ENCODE results near the gene MED14.
"Not testable (repeated sequence)": the region's sequence is repeated elsewhere in the genome, so short reads cannot be mapped to it uniquely, and the experiment has no call there.

The MED14 gene

GRCh38 chrX:40735325-40736169, at the start of gene MED14:
MED14 (minus strand) TSS chrX:40735542; CDS start chrX:40735412, 130 bp downstream.
- DNase-seq (ENCODE audit: extremely low spot score, insufficient read length, low read depth) (peak; percentile 54), FAIRE-seq (peak; percentile 99)

GRCh38 chrX:40784516-40785151, 49.3 kb upstream of the MED14 start:
- FAIRE-seq (no peak), DNase-seq (ENCODE audit: extremely low spot score, insufficient read length, low read depth) (no peak)

- DNase-seq (ENCODE audit: extremely low spot score, insufficient read length, low read depth) = not testable (repeated sequence)
Measured at GRCh38 chrX:40782644-40783259, 47.4 kb upstream of the MED14 start.

GRCh38 chrX:40780951-40781350, 45.6 kb upstream of the MED14 start:
- DNase-seq (ENCODE audit: extremely low spot score, insufficient read length, low read depth) (no peak), FAIRE-seq (no peak)

More at GRCh38 chrX:40782644-40783259, 47.4 kb upstream of the MED14 start:
- not testable (repeated sequence) for FAIRE-seq

- DNase-seq (ENCODE audit: extremely low spot score, insufficient read length, low read depth) (no peak), FAIRE-seq (no peak)
Measured at GRCh38 chrX:40780082-40780481, 44.7 kb upstream of the MED14 start.

- no peak for FAIRE-seq
- DNase-seq (ENCODE audit: extremely low spot score, insufficient read length, low read depth) = no peak
Measured at GRCh38 chrX:40778861-40779575, 43.7 kb upstream of the MED14 start.

- FAIRE-seq (no peak), DNase-seq (ENCODE audit: extremely low spot score, insufficient read length, low read depth) (no peak)
Measured at GRCh38 chrX:40773809-40774208, 38.5 kb upstream of the MED14 start.

- DNase-seq (ENCODE audit: extremely low spot score, insufficient read length, low read depth) = no peak
- FAIRE-seq = no peak
Measured at GRCh38 chrX:40773188-40773587, 37.8 kb upstream of the MED14 start.

GRCh38 chrX:40772290-40772689, 36.9 kb upstream of the MED14 start:
- FAIRE-seq = no peak
- no peak for DNase-seq (ENCODE audit: extremely low spot score, insufficient read length, low read depth)

- DNase-seq (ENCODE audit: extremely low spot score, insufficient read length, low read depth) (no peak), FAIRE-seq (no peak)
Measured at GRCh38 chrX:40761762-40762161, 26.4 kb upstream of the MED14 start.

- no peak for DNase-seq (ENCODE audit: extremely low spot score, insufficient read length, low read depth)
- FAIRE-seq = peak; percentile 54
Measured at GRCh38 chrX:40759374-40759773, 24.0 kb upstream of the MED14 start.

- DNase-seq (ENCODE audit: extremely low spot score, insufficient read length, low read depth) (no peak), FAIRE-seq (no peak)
Measured at GRCh38 chrX:40757058-40757457, 21.7 kb upstream of the MED14 start.

GRCh38 chrX:40755291-40756249, 20.2 kb upstream of the MED14 start:
- FAIRE-seq (no peak), DNase-seq (ENCODE audit: extremely low spot score, insufficient read length, low read depth) (no peak)

GRCh38 chrX:40749681-40750494, 14.5 kb upstream of the MED14 start:
- no peak for DNase-seq (ENCODE audit: extremely low spot score, insufficient read length, low read depth)
- peak; percentile 96 for FAIRE-seq

GRCh38 chrX:40748977-40749376, 13.6 kb upstream of the MED14 start:
- FAIRE-seq = peak; percentile 49
- no peak for DNase-seq (ENCODE audit: extremely low spot score, insufficient read length, low read depth)

GRCh38 chrX:40746521-40746920, 11.2 kb upstream of the MED14 start:
- no peak for FAIRE-seq
- DNase-seq (ENCODE audit: extremely low spot score, insufficient read length, low read depth) = no peak

GRCh38 chrX:40736170-40736505, 796 bp upstream of the MED14 start:
- no peak for DNase-seq (ENCODE audit: extremely low spot score, insufficient read length, low read depth)
- FAIRE-seq = no peak

GRCh38 chrX:40734971-40735324, 394 bp downstream of the MED14 start:
- no peak for FAIRE-seq
- DNase-seq (ENCODE audit: extremely low spot score, insufficient read length, low read depth) = no peak

- DNase-seq (ENCODE audit: extremely low spot score, insufficient read length, low read depth) (no peak), FAIRE-seq (no peak)
Measured at GRCh38 chrX:40733706-40734105, 1.6 kb downstream of the MED14 start.
